HG02943 (cell line): ENCODE measurements around the gene ASIC3.
"Not testable (repeated sequence)": the region's sequence is repeated elsewhere in the genome, so short reads cannot be mapped to it uniquely, and the experiment has no call there.

Experiments
- ATAC-seq: cut with Tn5 transposase; IDR thresholded peaks from one replicate; pipeline ENCODE4 v1.9.1; 2021; ENCODE audit warnings: mild to moderate bottlenecking, low read depth, moderate library complexity; ENCODE audit not compliant: unreplicated experiment

ASIC3 gene

DNA sequence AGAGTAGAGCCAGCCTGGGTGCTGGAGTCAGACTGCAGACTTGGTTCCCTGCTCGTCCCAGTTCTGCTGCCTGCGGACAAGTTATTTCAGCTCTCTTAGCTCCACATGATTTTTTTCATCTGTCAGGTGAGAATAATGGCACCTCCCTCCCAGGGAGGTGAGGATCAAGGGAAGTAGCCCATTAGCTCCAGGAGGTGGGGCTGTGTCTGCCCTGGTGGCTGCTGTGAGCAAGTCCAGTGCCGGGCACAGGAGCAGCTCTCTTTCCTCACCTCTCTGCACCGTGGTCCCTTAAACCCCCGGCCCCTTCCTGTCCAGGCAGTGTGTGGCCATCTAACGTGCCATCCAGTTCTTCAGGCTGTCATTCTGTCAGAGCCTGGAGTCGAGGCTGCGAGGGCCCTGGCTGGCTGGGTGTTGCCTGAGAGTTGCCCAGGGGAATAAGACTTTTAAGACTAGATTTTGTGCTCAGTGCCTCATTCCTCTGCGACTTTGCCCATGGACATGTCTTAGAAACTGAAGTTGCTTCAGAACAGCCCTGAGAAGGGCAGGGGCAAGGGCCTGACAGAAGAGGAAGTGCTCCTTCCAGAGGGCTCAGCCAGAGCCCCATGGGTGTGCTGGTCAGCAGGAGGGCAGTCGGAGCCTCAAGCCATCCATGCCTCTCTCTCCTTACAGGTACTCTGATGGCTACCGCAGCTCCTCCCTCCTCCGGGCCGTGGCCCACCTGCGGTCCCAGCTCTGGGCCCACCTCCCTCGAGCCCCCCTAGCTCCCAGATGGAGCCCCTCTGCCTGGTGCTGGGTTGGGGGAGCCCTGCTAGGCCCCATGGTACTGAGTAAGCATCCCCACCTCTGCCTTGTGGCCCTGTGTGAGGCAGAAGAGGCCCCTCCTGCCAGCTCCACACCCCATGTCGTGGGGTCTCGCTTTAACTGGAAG, 15.1 kb upstream of the ASIC3 start:
- no peak for ATAC-seq

DNA sequence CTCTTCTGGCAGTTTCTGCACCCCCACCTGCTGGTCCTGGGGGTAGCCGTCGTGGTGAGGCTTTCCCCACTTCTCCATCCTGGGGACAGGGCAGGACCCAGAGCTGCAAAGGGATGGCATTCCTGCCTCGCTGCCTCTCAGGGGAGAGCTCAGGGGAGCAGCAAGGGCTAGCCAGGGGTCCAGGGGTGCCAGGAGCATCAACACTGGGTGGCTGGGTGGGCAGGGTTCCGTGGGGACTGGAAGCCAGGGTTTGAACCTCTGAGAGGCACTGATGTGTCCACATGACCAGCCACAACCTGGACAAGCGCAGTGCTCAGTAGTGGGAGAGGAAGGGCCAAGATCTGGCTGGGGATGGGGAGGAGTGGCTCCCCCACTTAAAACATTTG, 14.5 kb upstream of the ASIC3 start:
- ATAC-seq: no peak

DNA sequence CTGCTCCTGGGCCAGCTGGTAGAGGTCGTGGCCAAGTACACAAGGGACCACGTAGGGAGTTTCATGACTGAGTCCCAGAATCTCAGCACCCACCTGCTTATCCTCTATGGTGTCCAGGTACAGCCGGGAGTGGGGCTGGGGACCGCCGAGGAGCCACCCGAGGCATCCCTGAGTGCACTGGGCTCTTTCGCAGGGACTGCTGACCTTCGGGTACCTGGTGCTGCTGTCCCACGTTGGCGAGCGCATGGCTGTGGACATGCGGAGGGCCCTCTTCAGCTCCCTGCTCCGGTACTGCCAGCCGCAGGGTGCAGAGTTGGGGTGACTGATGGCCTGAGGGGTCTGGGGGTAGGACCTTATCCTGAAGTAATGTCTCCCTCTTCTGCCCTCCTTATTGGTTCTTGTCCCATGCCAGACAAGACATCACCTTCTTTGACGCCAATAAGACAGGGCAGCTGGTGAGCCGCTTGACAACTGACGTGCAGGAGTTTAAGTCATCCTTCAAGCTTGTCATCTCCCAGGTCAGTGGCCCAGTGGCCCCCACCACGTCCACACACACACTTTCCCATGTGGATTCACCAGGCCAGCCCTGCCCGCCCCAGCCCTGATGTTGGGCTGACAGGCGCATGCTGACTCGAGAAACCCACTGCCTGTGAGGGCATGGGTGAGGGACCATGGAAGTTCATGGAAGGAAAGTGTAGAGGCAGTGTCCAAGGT, 13.9 kb upstream of the ASIC3 start:
- ATAC-seq: no peak

DNA sequence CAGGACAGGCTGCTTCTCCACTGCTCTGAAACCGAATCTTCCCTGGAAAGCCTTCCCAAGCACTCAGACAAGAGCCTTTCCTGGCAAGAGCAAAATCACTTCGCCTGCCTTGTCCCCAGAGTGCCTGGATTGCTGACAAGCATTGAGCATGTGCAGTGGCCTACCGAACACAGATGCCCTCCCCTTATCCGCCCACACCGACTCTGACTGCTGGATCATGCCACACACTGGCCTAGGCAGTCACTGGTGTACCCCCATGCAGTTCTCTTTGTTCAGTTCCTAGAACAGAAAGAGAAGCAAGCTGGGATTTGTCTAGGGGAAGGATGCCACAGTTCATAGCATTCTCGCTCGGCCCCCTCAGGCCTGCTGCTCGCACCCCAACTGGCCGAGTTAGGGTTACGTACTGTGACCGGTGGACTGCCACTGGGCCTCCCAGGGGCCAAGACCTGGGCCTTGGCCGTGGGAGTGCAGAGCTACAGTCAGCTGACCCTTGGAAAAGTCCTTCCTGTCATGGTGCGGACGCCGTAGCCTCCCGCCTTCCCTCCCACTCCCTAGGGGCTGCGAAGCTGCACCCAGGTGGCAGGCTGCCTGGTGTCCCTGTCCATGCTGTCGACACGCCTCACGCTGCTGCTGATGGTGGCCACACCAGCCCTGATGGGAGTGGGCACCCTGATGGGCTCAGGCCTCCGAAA, 13.2 kb upstream of the ASIC3 start:
- ATAC-seq: no peak

DNA sequence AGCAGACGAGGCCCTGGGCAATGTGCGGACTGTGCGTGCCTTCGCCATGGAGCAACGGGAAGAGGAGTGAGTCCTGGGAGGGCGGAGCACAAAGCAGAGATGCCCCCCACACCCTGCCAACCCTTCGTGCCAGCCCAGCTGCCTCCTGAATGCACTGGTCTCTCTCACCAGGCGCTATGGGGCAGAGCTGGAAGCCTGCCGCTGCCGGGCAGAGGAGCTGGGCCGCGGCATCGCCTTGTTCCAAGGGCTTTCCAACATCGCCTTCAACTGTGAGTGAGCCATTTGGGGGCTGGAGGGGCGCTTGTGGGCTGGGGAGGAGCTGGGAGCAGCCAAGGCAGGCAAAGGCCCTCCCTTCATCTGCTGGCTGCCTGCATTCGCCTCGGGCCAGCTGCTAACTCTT, 12.4 kb upstream of the ASIC3 start:
- ATAC-seq: no peak

DNA sequence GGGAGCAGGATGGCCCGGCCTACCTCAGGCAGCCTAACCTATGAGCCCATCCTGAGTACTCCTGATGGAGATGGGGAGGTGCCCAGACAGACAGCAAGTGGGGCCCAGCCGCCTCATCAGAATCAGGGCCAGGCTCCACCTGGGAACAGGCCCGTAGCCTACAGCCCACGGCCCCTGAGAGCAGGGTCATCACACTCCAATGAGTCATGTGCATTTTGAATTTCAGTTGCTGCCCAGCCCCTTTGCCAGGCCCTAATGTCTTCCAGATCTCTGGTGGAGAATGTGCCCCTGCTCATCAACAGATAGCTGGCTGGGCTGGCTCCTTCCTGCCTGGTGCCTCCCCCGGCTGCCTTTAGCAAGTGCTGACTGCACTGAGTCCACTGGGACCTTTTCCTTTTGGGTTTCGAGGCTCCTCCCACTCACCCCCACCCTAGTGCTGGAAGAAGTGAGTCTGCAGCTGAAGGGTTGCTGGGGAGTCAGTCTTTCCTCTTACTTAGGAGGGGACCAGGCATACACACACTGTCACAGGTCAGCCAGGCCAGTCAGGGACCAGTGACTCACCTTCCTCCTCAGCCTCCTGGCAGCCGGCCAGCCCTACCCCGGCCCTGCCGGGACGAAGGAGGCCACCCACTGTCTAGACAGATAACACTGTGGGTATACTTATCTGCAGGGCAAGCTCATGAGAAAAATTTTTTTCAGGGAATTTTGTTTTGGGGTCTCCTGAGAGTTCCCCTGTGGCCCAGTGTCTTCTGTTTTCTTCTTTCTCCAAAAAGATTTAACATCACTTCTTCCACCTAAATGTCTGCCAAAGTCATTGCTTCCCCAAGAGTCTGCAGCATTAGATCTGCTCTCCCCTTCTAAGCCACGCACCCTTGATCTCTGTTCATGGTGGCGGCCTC, 9.1 kb upstream of the ASIC3 start:
- no peak for ATAC-seq

DNA sequence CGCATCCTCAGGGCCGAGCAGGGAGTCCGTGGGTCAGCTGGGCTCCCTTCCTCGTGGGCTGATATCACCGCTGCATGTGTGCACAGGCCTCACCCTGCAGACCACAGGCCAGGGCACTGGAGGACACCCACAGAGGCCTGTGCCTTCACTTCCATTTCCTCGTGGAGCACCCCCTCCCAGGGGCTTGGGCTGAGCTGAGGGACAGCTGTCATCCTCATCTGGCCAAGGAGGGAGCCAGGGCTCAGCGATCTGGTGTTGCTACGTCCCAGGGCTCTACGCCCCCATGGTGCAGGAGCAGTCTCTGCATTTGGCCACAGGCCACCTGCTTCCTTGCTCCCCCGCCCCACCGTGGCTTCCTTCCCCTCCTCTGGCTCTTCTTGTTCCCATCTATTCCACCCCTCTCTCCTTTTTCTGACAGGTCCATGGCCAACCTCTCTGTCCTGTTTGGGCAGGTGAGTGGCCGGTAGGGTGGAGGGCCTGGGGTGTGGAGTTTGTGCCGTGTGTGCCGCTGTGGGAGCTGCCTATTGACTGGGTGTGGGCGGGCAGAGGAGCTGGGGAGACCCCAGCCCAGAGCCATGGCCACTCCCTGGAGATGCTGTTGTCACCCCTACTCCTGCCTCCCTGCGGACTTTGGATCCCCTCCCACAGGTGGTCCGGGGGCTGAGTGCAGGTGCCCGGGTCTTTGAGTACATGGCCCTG, 8.3 kb upstream of the ASIC3 start:
- no peak for ATAC-seq

DNA sequence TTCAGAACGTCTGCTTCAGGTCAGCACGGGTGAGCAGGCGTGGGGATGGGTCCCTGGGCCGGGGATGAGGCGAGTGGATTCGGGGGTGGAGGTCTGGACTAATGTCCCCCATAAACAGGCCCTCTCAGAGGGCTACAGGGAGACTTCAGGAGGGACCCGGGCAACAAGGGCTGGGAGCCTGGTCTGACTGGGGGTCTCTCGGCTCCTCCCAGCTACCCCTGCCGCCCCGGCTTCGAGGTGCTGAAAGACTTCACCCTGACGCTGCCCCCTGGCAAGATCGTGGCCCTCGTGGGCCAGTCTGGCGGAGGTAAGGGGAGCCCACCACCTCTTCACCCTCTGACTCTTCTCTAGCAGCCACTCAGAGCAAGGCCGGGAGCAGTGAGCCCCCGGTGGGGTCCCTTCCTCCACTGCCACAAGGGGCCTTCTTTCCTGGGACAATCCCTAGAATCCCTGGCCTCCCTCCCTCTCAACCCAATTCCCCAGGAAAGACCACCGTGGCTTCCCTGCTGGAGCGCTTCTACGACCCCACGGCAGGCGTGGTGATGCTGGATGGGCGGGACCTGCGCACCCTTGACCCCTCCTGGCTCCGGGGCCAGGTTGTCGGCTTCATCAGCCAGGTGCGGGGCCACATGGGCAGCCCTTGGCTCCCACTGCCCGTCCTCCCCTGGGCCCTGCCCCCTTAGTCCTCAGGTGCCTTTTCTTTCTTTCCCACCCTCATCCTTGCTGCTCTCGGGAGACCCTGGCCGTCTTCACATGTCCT, 7.5 kb upstream of the ASIC3 start:
- ATAC-seq: no peak

DNA sequence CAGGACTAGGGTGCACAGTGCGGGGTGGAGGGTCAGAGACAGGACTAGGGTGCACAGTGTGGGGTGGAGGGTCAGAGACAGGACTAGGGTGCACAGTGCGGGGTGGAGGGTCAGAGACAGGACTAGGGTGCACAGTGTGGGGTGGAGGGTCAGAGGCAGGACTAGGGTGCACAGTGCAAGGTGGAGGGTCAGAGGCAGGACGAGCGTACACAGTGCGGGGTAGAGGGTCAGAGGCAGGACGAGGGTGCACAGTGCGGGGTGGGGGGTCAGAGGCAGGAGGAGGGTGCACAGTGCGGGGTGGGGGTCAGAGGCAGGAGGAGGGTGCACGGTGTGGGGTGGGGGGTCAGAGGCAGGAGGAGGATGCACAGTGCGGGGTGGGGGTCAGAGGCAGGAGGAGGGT, 4.9 kb upstream of the ASIC3 start:
- ATAC-seq: not testable (repeated sequence)

DNA sequence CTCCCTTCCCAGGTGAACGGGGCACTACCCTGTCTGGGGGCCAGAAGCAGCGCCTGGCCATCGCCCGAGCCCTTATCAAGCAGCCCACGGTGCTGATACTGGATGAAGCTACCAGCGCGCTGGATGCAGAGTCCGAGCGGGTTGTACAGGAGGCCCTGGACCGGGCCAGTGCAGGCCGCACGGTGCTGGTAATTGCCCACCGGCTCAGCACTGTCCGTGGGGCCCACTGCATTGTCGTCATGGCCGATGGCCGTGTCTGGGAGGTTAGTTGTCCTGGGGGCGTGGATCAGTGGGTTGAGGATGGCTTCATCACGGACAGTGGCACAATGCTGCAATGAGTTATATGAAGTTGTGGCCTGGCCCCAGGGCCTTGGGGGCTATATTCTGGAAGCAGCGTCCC, 4.4 kb upstream of the ASIC3 start:
- no peak for ATAC-seq

DNA sequence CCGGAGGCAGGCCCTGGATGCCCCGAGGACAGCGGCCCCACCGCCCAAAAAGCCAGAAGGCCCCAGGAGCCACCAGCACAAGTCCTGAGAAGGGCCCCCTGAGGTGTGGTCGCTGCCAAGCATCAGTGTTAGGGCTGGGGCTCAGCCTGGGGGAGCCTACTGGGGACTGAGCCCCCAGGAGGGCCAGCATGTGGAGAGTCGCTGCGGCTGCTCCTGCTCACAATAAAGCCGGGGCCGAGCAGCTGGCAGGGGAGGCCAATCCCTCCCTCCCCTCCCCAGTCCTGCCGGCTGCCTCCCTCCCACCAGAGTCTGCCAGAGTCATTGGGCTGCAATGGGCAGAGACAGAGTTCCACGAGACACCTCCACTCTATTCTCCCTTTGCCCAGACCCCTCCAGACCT, 3.1 kb upstream of the ASIC3 start:
- ATAC-seq: no peak

DNA sequence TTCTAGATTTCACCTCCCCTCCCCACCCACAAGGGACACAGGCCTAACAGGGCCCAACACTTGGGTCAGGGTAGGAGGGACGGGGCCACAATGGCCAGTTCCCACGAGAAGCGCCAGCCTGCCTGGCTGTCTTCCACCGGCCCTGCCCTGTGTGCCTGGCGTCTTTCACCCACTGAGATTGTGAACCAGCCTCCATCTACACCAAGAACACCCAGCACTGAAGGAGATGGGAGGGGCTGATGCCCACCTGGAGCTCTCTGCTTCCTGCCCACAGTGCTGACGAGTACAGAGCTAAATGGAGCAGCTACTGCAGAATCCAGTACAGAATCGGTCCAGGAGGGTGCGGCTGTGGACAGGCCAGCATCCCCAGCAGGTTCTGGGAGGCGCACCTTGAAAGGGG, 2.4 kb upstream of the ASIC3 start:
- ATAC-seq: no peak

DNA sequence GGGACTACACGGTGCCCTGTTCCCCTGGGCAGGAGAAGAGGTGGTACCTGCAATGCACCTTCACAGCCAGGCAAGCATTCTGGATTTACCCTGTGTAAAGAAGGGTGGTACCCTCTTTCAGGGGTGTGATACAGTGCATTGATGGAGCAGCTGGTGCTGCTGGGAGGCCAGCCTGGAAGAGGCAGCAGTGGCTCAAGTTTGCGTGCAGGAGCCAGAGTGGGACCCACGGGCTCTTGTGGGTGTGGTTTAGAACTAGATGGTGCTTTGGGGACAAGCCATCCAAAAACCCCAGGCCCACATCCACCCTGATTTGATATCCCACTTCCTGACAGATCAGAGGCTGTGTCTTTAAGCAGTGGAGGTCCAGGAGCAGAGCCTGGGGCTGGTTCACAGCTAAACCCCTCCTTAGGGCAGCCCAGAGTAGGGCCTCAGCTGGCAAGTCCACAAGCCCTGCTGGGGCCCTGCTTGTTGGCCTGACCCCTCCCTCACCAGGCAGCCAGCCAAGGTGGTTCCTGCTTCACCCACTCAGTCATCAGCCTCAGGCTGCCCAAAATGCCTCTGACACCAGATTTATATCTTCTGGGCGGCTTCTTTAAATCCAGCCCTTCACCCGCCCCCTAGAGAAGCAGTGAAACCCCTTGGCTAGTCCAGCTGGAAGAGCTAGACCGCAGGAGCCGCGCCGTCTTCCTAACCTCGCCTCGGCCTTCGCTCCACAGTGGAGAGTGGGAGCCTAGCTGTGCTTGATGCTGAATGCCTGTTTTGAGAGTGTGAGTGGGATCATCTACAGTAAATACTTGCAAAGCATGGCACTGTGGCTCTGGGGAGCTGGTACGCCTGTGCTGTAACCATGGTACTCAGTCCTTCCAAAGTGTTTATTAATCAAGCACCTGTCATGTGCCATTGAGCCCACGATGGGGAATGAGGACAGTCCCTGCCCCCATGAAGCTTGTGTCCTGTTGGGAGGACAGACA, 1.4 kb upstream of the ASIC3 start:
- no peak for ATAC-seq

DNA sequence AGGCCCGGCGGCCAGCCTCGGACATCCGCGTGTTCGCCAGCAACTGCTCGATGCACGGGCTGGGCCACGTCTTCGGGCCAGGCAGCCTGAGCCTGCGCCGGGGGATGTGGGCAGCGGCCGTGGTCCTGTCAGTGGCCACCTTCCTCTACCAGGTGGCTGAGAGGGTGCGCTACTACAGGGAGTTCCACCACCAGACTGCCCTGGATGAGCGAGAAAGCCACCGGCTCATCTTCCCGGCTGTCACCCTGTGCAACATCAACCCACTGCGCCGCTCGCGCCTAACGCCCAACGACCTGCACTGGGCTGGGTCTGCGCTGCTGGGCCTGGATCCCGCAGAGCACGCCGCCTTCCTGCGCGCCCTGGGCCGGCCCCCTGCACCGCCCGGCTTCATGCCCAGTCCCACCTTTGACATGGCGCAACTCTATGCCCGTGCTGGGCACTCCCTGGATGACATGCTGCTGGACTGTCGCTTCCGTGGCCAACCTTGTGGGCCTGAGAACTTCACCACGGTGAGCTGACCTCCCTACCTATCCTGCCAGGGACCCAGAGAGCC, 656 bp downstream of the ASIC3 start:
- ATAC-seq: no peak

DNA sequence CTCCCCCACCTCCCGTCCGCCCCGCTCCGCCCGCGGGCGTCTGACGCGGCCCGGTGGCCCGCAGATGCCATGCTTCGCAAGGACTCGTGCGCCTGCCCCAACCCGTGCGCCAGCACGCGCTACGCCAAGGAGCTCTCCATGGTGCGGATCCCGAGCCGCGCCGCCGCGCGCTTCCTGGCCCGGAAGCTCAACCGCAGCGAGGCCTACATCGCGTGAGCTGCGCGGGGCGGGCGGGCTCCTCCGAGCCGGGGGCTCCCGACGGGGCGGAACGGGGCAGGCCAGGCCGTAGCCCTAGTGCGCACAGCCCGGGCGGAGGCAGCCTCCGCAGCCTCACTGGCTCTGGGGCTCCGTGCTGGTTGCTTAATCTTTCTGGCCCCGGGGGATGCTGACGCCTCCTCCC, 2.8 kb downstream of the ASIC3 start:
- ATAC-seq: no peak

DNA sequence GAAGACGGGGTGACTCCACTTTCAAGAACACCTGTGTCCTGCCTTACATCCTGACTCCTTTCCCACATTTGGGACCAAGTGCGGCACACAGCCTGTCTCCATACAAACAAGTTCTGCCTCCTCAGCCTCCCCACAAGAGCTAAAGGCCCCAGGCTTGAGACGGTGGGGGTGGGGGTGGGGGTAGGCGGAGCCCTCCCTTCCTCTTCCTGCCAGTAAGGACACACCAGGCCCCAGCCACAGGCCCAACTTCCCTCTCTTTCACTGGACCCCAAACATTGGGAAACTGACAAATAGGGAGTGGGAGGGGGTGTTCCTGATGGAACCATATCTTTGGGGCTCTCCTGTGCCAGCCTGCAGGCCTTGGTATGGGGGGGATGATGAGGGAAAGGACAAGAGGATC, 4.8 kb downstream of the ASIC3 start:
- ATAC-seq: no peak

DNA sequence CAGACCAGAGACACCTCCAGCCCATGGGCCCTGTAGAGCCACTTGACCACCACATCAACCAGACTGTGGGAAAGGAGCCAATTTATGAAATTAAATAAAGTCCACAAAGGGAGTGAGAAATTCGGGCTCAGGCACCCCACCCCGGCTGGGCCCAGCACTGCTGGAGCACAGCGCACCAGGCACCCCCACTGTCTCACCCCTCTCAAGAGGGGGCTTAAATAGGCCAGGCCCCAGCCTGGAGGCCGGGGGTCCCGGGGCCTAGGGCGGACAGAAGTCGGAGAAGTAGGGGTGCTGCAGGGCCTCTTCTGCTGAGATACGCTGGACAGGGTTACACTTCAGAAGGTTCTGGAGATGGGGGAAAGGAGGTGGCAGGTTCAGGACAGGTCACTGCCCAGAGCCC, 5.4 kb downstream of the ASIC3 start:
- no peak for ATAC-seq

DNA sequence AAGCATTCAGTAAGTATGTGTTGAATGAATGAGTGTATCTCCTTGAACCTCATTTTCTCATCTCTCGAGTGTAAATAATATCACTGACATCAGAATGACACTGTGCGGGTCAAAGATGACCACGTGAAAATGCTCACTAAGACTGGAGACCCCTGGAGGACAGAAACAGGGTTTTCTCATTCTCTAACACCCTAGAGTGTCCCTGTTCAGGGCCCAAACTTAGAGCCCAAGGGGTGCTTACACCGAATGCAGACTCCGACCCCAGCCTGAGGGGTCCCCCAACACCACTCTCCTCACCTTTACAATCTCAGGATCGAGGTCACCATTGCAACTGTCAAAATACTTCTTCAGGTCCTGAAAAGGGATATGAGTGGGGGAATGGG, 7.9 kb downstream of the ASIC3 start:
- ATAC-seq: no peak
